HEK293 (cell line): ENCODE measurements around the gene COL24A1.

Experiments
- CTCF ChIA-PET: fragments of 350-600 bp; formaldehyde crosslinking; extraction: SDS; loops from one replicate; lab custom pipeline; 2021; ENCODE audit warnings: antibody characterized with exemption; lab: Yijun Ruan, JAX
- POLR2A ChIA-PET: fragments of 300-600 bp; formaldehyde crosslinking; extraction: SDS; loops from one replicate; lab custom pipeline; 2020; ENCODE audit warnings: antibody characterized with exemption, inconsistent platforms; lab: Yijun Ruan, JAX
- H3K27ac ChIP-seq: fragments of 200-500 bp; sonication (Bioruptor generic); 2 replicates; pipeline ENCODE4 v1.5.1; 2014; ENCODE audit warnings: low read depth, low read length, control low read depth, inconsistent platforms; ENCODE audit errors: extremely low read depth
- H3K36me3 ChIP-seq, 2 experiments: fragments of 200-500 bp in 1 of 2; sonication (Bioruptor generic) in 1 of 2; 1 replicate in 1 of 2; 2 replicates in 1 of 2; pipeline ENCODE4 v1.5.1; 2014 to 2017; ENCODE audit warnings: inconsistent platforms in 2 of 2, low read length in 2 of 2; ENCODE audit not compliant: control insufficient read depth in 2 of 2, insufficient read depth in 1 of 2
- H3K4me1 ChIP-seq: fragments of 200-500 bp; sonication (Bioruptor generic); 2 replicates; pipeline ENCODE4 v1.5.1; 2014; ENCODE audit warnings: mild to moderate bottlenecking, low read length, inconsistent platforms; ENCODE audit not compliant: control insufficient read depth, insufficient read depth
- H3K4me3 ChIP-seq: 2 replicates; pipeline ENCODE4 v1.5.1; 2011; ENCODE audit warnings: low read depth, mild to moderate bottlenecking, control low read depth, low read length, moderate library complexity
- H3K9me3 ChIP-seq: fragments of 200-500 bp; sonication (Bioruptor generic); 2 replicates; pipeline ENCODE4 v1.5.1; 2014; ENCODE audit warnings: low read depth, low read length, inconsistent platforms; ENCODE audit not compliant: control insufficient read depth, insufficient read depth
- REST ChIP-seq: fragments of 450-650 bp; formaldehyde crosslinking; IDR thresholded peaks from 2 replicates; pipeline ENCODE4 v1.5.1; 2016; ENCODE audit warnings: missing biosample characterization, missing genetic modification characterization
- SETDB1 ChIP-seq: IDR thresholded peaks from one replicate; pipeline ENCODE4 v1.6.1; 2017; ENCODE audit warnings: mild to moderate bottlenecking, low read length, moderate library complexity, mixed read lengths; ENCODE audit not compliant: insufficient read length
- SP2 ChIP-seq: fragments of 450-650 bp; formaldehyde crosslinking; IDR thresholded peaks from 2 replicates; pipeline ENCODE4 v1.5.1; 2016; ENCODE audit warnings: missing biosample characterization, missing genetic modification characterization
- ZBTB11 ChIP-seq: fragments of 450-650 bp; formaldehyde crosslinking; conservative IDR thresholded peaks from 2 replicates; pipeline ENCODE4 v1.5.1; 2016; ENCODE audit warnings: low read depth, missing biosample characterization, missing genetic modification characterization
- ZBTB48 ChIP-seq: fragments of 450-650 bp; formaldehyde crosslinking; IDR thresholded peaks from 2 replicates; pipeline ENCODE4 v1.5.1; 2016; ENCODE audit warnings: missing biosample characterization, missing genetic modification characterization
- ZEB2 ChIP-seq: fragments of 450-650 bp; formaldehyde crosslinking; IDR thresholded peaks from 2 replicates; pipeline ENCODE4 v1.5.1; 2016; ENCODE audit warnings: missing biosample characterization, missing genetic modification characterization
- ZNF132 ChIP-seq: fragments of 450-650 bp; formaldehyde crosslinking; IDR thresholded peaks from 2 replicates; pipeline ENCODE4 v1.5.1; 2017; ENCODE audit warnings: missing biosample characterization, missing genetic modification characterization, borderline replicate concordance
- ZNF24 ChIP-seq: fragments of 450-650 bp; formaldehyde crosslinking; IDR thresholded peaks from 2 replicates; pipeline ENCODE4 v1.5.1; 2016; ENCODE audit warnings: missing biosample characterization, missing genetic modification characterization
- ZNF248 ChIP-seq: fragments of 450-650 bp; formaldehyde crosslinking; IDR thresholded peaks from 2 replicates; pipeline ENCODE4 v1.5.1; 2017; ENCODE audit warnings: missing biosample characterization, missing genetic modification characterization
- ZNF398 ChIP-seq: fragments of 450-650 bp; formaldehyde crosslinking; IDR thresholded peaks from 2 replicates; pipeline ENCODE4 v1.5.1; 2017; ENCODE audit warnings: missing biosample characterization, missing genetic modification characterization
- ZNF529 ChIP-seq: fragments of 450-650 bp; formaldehyde crosslinking; IDR thresholded peaks from 2 replicates; pipeline ENCODE4 v1.5.1; 2017; ENCODE audit warnings: missing genetic modification characterization, missing biosample characterization; ENCODE audit not compliant: insufficient replicate concordance
- ZNF548 ChIP-seq: fragments of 450-650 bp; formaldehyde crosslinking; IDR thresholded peaks from 2 replicates; pipeline ENCODE4 v1.5.1; 2016; ENCODE audit warnings: missing biosample characterization, missing genetic modification characterization
- ZNF558 ChIP-seq: fragments of 450-650 bp; formaldehyde crosslinking; IDR thresholded peaks from 2 replicates; pipeline ENCODE4 v1.5.1; 2016; ENCODE audit warnings: missing biosample characterization, missing genetic modification characterization
- ZNF580 ChIP-seq: fragments of 450-650 bp; formaldehyde crosslinking; IDR thresholded peaks from 2 replicates; pipeline ENCODE4 v1.5.1; 2016; ENCODE audit warnings: missing biosample characterization, missing genetic modification characterization
- ZNF670 ChIP-seq: fragments of 450-650 bp; formaldehyde crosslinking; IDR thresholded peaks from 2 replicates; pipeline ENCODE4 v1.5.1; 2016; ENCODE audit warnings: missing biosample characterization, missing genetic modification characterization, low read depth
- ZNF692 ChIP-seq: fragments of 450-650 bp; formaldehyde crosslinking; IDR thresholded peaks from 2 replicates; pipeline ENCODE4 v1.5.1; 2016; ENCODE audit warnings: missing biosample characterization, missing genetic modification characterization
- ZSCAN16 ChIP-seq: fragments of 450-650 bp; formaldehyde crosslinking; IDR thresholded peaks from 2 replicates; pipeline ENCODE4 v1.5.1; 2016; ENCODE audit warnings: missing biosample characterization, missing genetic modification characterization
- TF ChIP-seq, protein P1 (sequence below): fragments of 450-650 bp; formaldehyde crosslinking; IDR thresholded peaks from 2 replicates; pipeline ENCODE4 v1.5.1; 2016; ENCODE audit warnings: missing biosample characterization, missing genetic modification characterization
- TF ChIP-seq, protein P2 (sequence below): fragments of 450-650 bp; formaldehyde crosslinking; IDR thresholded peaks from 2 replicates; pipeline ENCODE4 v1.5.1; 2016; ENCODE audit warnings: missing biosample characterization, missing genetic modification characterization

COL24A1 gene

DNA sequence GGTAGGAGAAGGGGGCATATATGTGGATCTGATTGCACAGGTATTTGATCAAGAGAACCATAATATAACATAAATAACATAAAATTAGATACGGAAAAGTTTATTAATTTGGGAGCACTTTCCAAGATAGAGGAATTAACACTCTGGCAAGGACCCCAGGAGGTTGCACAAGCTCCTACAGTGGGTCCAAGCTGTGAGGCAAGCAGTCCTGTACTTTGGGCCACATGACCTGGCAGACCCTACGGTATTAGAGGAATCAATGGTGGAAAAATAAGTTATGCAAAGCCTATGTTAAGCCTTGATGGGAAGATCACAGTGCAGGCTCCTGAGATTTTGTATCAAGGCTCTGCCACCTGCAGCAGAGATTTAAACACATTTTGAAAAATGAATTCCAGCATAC, 220.1 kb downstream of the COL24A1 start (continued):
- no peak for TF ChIP-seq ZBTB11 (tag by site-specific recombination)

DNA sequence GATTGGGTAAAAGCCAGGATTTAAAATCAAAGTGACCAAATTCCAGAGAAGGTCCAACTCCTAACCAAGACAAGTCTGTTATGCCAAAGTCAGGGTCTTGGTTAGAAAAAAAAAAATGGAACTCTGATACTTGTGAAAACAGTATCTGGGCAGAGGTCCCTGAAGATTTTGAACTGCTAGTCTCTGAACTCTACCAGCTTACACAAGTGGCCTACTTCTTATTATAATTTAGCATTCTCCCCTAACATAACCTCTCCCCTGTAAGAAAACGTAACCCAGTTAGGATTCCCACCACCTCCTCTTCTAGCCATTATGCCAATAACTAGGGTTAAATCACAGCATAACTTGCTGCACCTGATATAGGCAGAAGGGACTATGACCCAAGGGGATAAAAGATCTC, 220.5 kb downstream of the COL24A1 start:
- H3K4me3 ChIP-seq = no peak overlapping the region
- CTCF ChIA-PET = no interaction called here
- TF ChIP-seq SETDB1 (no peak), ZNF692 (tag by site-specific recombination) (no peak), SP2 (tag by site-specific recombination) (no peak), ZNF24 (tag by site-specific recombination) (no peak), ZNF558 (no peak), ZBTB48 (no peak), ZNF548 (tag by site-specific recombination) (no peak), ZEB2 (tag by site-specific recombination) (no peak), ZNF132 (tag by site-specific recombination) (no peak)
- TF ChIP-seq, protein P1, sequence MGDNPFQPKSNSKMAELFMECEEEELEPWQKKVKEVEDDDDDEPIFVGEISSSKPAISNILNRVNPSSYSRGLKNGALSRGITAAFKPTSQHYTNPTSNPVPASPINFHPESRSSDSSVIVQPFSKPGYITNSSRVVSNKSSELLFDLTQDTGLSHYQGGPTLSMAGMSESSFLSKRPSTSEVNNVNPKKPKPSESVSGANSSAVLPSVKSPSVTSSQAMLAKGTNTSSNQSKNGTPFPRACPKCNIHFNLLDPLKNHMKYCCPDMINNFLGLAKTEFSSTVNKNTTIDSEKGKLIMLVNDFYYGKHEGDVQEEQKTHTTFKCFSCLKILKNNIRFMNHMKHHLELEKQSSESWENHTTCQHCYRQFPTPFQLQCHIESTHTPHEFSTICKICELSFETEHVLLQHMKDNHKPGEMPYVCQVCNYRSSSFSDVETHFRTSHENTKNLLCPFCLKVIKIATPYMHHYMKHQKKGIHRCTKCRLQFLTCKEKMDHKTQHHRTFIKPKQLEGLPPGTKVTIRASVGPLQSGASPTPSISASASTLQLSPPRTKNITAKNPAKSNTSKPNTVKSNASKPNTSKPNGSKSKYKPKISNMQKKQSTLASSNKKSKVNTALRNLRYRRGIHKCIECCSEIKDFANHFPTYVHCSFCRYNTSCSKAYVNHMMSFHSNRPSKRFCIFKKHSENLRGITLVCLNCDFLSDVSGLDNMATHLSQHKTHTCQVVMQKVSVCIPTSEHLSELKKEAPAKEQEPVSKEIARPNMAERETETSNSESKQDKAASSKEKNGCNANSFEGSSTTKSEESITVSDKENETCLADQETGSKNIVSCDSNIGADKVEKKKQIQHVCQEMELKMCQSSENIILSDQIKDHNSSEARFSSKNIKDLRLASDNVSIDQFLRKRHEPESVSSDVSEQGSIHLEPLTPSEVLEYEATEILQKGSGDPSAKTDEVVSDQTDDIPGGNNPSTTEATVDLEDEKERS = no peak
- TF ChIP-seq, all 188 proteins: peak for 0
- POLR2A ChIA-PET = no interaction called here
- Histone ChIP-seq H3K4me1 (no peaks in the 10 kb centered on the region), H3K9me3 (no peaks in the 10 kb centered on the region), H3K36me3 (no peaks in the 10 kb centered on the region), H3K27ac (no peak overlapping the region)

DNA sequence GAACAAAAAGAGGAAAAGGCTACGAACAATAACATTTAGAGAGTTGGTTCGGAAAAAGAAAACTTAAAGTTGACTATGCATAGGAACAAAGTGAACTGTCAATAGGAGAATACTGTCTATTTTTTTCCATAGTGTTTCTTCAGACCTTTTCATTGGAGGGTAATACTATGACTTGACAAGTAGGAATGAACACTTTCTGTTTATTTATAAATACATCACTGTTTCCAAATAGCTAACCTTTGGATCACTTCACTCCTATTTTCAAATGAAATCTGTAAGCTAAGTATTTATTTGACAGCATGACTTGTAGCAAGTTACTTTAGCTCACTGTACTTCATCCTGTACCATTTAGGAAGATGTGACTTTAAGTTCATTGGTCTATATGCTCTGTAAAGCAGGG, 221.3 kb downstream of the COL24A1 start:
- ChIA-PET POLR2A (no interaction called here), CTCF (no interaction called here)
- H3K4me1 ChIP-seq = no peaks in the 10 kb centered on the region
- TF ChIP-seq ZNF529 (tag by site-specific recombination) = no peak
- TF ChIP-seq REST (tag by site-specific recombination) = no peak
- no peak for TF ChIP-seq ZSCAN16 (tag by site-specific recombination)
- TF ChIP-seq, protein P2, sequence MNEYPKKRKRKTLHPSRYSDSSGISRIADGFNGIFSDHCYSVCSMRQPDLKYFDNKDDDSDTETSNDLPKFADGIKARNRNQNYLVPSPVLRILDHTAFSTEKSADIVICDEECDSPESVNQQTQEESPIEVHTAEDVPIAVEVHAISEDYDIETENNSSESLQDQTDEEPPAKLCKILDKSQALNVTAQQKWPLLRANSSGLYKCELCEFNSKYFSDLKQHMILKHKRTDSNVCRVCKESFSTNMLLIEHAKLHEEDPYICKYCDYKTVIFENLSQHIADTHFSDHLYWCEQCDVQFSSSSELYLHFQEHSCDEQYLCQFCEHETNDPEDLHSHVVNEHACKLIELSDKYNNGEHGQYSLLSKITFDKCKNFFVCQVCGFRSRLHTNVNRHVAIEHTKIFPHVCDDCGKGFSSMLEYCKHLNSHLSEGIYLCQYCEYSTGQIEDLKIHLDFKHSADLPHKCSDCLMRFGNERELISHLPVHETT = no peak
- no peak for TF ChIP-seq ZNF580 (tag by site-specific recombination)
- TF ChIP-seq ZNF248 (tag by site-specific recombination) = no peak
- no peak for TF ChIP-seq ZNF670
- TF ChIP-seq ZNF398 (tag by site-specific recombination) = no peak
- no peaks in the 10 kb centered on the region for H3K36me3 ChIP-seq
- H3K9me3 ChIP-seq = no peaks in the 10 kb centered on the region
- H3K27ac ChIP-seq = no peak overlapping the region
- no peak overlapping the region for H3K4me3 ChIP-seq
